Testis (tissue), 3 donors: ENCODE measurements around the gene RBM20. TPM values are rescaled to one million over a fixed set of nuclear protein-coding genes. Genes with fewer than 3 reads are reported as not detected.
"Not testable (repeated sequence)": the region's sequence is repeated elsewhere in the genome, so short reads cannot be mapped to it uniquely, and the experiment has no call there.

ENCODE experiments used
- DNase-seq: peaks from one replicate; pipeline ENCODE4 v3.0.0-alpha.2; 2019
- H3K27ac ChIP-seq, 2 donors: fragments of 200-600 bp; sonication (generic); one replicate each; pipeline ENCODE4 v1.5.1; 2019
- H3K27me3 ChIP-seq: fragments of 200-600 bp; sonication (generic); one replicate; pipeline ENCODE4 v1.5.1; 2019
- H3K36me3 ChIP-seq: fragments of 200-600 bp; sonication (generic); one replicate; pipeline ENCODE4 v1.5.1; 2017; ENCODE audit warnings: low read depth; ENCODE audit errors: missing control alignments
- H3K4me1 ChIP-seq: fragments of 200-600 bp; sonication (generic); one replicate; pipeline ENCODE4 v1.5.1; 2019
- H3K4me3 ChIP-seq, 2 donors: fragments of 200-600 bp; sonication (generic); one replicate each; pipeline ENCODE4 v1.5.1; 2017 to 2019
- H3K9me3 ChIP-seq: fragments of 200-600 bp; sonication (generic); one replicate; pipeline ENCODE4 v1.5.1; 2017
- POLR2A ChIP-seq: fragments of 450-650 bp; IDR thresholded peaks from one replicate; pipeline ENCODE4 v1.6.1; 2017; ENCODE audit warnings: antibody characterized with exemption, mild to moderate bottlenecking, moderate library complexity
- WGBS, 2 donors: methylation state at CpG; one replicate each; pipeline ENCODE4 v1.1.5; 2018; 5-methylcytosine and 5-hydroxymethylcytosine counted together
- intact Hi-C: fragments of 100-400 bp; cut with DNase I; formaldehyde crosslinking; loops from one replicate; pipeline ENCODE4 v1.15.1; 2023; ENCODE audit warnings: low total_unique reads
- polyA plus RNA-seq: library from polyadenylated mRNA; stranded (reverse); fragments of 350-450 nt; fragmentation: Illumina TruSeq; extraction: RNeasy Lipid Tissue Mini Kit (QIAGEN cat#74804); gene quantifications from one replicate; pipeline ENCODE4 v1.2.3, GENCODE V29; 2014; ENCODE audit warnings: low read depth, low replicate concordance; ENCODE audit not compliant: insufficient read depth
- total RNA-seq, 2 donors: library from RNA; depleted of rRNA; stranded (reverse); fragments of >200 nt; gene quantifications; one replicate each; pipeline ENCODE4 v1.2.3, GENCODE V29; 2016
- TF ChIP-seq, protein P1 (sequence below), 3 experiments: fragments of 450-650 bp in 2 of 3; fragments of 200-600 bp in 1 of 3; sonication (generic) in 1 of 3; IDR thresholded peaks; one replicate each; pipeline ENCODE4 v1.5.1; 2016 to 2019; ENCODE audit warnings: antibody characterized with exemption in 3 of 3, mild to moderate bottlenecking in 2 of 3, moderate library complexity in 1 of 3

The RBM20 gene
- total and polyA plus RNA-seq, 3 donors from 2014 or later: 1.7 to 5.3 (median 3.1) TPM

DNA sequence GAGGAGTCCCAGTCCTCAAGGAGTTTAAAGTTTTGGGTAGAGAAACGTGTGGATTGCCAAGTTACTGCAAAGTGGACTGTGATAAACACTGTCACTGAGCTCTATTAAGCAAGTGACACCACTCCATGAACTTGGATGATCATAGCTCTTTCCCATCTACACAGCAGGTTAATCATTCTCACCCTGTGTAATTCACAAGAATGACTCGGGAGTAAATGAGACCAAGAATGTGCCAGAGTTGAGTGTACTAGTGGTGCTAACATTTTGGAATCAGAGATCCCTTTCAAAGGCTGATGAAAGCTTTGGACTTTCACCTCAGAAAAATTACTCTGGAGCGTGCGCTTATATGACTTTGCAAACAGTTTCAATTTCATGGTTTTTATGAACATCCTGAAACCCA, 80.8 kb downstream of the RBM20 start:
- Histone ChIP-seq H3K27ac (no peak overlapping the region), H3K4me3 (no peak overlapping the region), H3K36me3 (no peaks in the 10 kb centered on the region), H3K27me3 (no peaks in the 10 kb centered on the region), H3K4me1 (no peaks in the 10 kb centered on the region), H3K9me3 (no peaks in the 10 kb centered on the region)
- no peak for DNase-seq
- 83 to 85% methylated on average over 4 of the region's 4 CpGs for WGBS, 2 donors
- no peak for TF ChIP-seq POLR2A
- TF ChIP-seq, protein P1, sequence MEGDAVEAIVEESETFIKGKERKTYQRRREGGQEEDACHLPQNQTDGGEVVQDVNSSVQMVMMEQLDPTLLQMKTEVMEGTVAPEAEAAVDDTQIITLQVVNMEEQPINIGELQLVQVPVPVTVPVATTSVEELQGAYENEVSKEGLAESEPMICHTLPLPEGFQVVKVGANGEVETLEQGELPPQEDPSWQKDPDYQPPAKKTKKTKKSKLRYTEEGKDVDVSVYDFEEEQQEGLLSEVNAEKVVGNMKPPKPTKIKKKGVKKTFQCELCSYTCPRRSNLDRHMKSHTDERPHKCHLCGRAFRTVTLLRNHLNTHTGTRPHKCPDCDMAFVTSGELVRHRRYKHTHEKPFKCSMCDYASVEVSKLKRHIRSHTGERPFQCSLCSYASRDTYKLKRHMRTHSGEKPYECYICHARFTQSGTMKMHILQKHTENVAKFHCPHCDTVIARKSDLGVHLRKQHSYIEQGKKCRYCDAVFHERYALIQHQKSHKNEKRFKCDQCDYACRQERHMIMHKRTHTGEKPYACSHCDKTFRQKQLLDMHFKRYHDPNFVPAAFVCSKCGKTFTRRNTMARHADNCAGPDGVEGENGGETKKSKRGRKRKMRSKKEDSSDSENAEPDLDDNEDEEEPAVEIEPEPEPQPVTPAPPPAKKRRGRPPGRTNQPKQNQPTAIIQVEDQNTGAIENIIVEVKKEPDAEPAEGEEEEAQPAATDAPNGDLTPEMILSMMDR (IDR thresholded peaks at IDR 0.05): no peak
- intact Hi-C loops: no loop called here

DNA sequence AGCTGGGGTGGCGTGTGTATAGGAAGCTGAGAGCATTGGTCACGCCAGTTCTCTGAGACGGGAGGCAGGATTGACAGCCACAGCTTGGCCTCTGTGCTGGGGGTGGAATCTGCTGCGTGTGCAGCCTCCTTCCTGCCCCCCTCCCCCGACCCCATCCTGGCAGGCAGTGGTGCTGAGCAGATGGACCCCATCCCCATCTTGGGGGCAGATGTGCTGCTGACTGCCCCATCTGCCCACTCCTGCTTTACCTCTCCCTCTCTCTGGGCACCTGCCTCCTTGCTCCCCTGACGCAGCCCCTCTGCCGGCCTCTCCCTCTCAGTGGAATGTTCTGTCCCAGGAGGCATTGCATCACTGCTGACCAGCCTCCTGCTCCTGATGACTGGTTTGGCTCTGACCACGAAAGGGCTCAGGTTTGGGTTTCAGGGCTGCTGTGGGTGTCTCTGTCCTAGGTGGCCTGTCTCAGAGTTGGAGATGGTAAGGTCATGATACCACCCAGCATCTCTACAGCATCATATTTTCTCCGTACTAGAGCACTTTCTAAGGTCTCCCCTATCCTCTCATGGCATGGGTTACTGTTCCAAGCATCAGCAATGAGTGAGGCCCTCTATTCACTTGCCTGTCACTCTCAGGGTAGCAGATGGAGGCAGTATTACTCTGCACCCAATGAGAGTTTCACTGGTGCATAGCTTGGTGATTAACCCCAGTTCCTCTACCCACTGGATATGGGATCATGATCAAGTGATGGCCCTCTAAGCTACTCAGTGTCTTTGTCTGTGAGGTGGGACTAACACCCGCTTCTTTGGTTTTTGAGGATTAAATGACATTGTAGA, 81.9 kb downstream of the RBM20 start:
- Histone ChIP-seq H3K4me3 (no peak overlapping the region), H3K27ac (no peak overlapping the region), H3K4me1 (no peaks in the 10 kb centered on the region), H3K27me3 (no peaks in the 10 kb centered on the region), H3K9me3 (no peaks in the 10 kb centered on the region), H3K36me3 (no peaks in the 10 kb centered on the region)
- no peak for DNase-seq
- WGBS, 2 donors: 72 to 74% methylated on average over 10 of the region's 10 CpGs
- intact Hi-C loops: no loop called here
- TF ChIP-seq, protein P1 (IDR thresholded peaks at IDR 0.05): no peak
- TF ChIP-seq POLR2A: no peak

DNA sequence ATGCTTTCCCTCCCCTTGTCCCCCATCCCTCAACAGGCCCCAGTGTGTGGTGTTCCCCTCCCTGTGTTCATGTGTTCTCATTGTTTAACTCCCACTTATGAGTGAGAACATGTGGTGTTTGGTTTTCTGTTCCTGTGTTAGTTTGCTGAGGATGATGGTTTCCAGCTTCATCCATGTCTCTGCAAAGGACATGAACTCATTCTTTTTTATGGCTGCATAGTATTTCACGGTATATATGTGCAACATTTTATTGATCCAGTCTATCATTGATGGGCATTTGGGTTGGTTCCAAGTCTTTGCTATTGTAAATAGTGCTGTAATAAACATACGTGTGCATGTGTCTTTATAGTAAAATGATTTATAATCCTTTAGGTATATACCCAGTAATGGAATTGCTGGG, 83.6 kb downstream of the RBM20 start:
- H3K27ac ChIP-seq, intact Hi-C loops, H3K36me3 ChIP-seq, H3K4me1 ChIP-seq, H3K27me3 ChIP-seq, H3K9me3 ChIP-seq, DNase-seq, H3K4me3 ChIP-seq: not testable (repeated sequence)
- 95 to 97% methylated on average over 2 of the region's 2 CpGs for WGBS, 2 donors

DNA sequence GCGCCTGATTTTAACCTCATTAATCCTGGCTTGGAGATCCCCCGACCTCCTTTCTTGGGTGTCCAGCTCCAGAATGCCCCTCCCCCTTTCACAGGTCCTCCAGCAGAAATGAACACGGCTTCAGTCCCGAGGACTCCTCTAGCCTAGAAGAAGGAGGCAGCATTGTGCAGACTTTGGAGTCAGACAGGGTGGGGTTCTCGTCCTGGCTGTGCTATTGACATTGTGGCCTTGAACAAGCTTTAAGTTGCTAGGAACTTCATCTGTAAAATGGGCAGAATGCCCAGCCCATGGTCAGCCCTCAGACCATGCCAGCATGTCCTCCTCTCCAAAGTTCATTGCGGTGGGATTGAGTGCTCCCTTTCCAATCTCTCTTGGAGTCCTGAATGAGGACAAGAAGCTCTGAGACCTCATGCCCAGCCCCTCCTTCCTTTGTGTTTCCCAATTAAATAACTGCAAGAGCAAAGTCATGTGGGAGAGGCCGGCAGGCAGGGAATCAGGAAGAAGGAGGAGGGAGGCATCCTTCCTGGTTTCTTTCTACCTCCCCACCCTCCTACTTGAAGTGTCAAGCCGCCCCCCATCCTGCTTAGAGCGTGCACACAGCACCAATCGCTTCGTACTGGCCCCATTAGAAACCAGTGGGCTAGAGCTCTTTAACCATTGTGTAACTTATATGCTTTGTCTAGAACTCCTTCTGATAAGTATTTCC, 86.4 kb downstream of the RBM20 start:
- Histone ChIP-seq H3K9me3 (no peaks in the 10 kb centered on the region), H3K27me3 (no peaks in the 10 kb centered on the region), H3K36me3 (no peaks in the 10 kb centered on the region), H3K4me3 (no peak overlapping the region), H3K4me1 (no peaks in the 10 kb centered on the region), H3K27ac (no peak overlapping the region)
- TF ChIP-seq, protein P1 (IDR thresholded peaks at IDR 0.05): no peak
- no peak for TF ChIP-seq POLR2A
- intact Hi-C loops: no loop called here
- WGBS, 2 donors: 46 to 62% methylated on average over 11 of the region's 11 CpGs
- DNase-seq: no peak

DNA sequence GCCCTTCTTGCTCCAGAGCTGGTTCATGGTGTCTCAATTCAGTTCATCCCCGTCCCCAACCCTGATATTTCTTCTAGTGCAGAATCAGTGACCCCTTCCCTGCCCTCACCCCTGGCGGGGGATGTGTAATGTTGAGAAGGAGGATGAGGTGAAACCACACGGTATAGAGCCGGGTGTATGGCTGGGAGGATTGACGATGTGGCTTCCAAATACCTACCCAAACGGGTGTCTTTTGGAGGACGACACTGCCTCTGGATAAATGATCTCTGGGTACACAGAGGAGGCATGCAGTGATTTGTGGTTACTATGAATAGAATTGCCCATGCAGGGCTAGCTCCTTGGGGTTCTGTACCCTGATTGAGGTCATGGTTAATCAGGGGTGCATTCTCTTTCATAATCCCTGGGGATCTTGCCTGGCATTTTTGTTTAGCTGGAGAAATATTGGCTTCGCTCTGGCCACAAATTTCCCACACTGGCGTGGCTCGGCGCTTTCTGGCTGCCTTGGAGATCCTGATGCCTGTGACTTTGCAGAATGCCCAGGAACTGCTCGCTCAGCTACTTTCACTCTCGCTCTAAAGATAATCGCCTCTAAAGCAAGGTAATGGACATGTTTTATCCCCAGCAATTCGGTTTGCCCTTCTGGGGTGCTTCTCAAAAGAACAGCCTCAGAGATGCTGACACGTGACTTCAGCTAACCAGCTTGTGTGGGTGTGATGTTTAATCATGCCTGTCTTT, 89.2 kb downstream of the RBM20 start:
- Histone ChIP-seq H3K36me3 (no peaks in the 10 kb centered on the region), H3K9me3 (no peaks in the 10 kb centered on the region), H3K27me3 (no peaks in the 10 kb centered on the region), H3K27ac (no peak overlapping the region), H3K4me3 (no peak overlapping the region), H3K4me1 (peaks cover 7% of the 10 kb centered on the region)
- WGBS, 2 donors: 77 to 78% methylated on average over 16 of the region's 16 CpGs
- TF ChIP-seq POLR2A: no peak
- TF ChIP-seq, protein P1 (IDR thresholded peaks at IDR 0.05): no peak
- intact Hi-C loops: no loop called here
- no peak for DNase-seq
